22Rv1 (cell line): Measurements from ENCODE around the gene TUBGCP3.

Source experiments
- CTCF ChIP-seq: fragments of 450-650 bp; IDR thresholded peaks from 2 replicates; pipeline ENCODE4 v1.5.1; 2017; ENCODE audit warnings: mild to moderate bottlenecking
- ZFX ChIP-seq: fragments of 450-650 bp; IDR thresholded peaks from 2 replicates; pipeline ENCODE4 v1.6.1; 2017; ENCODE audit warnings: antibody characterized with exemption, borderline replicate concordance

GRCh38 chr13:112572366-112572765 lies 15.6 kb downstream of the TUBGCP3 start:
- TF ChIP-seq CTCF, result no peak
- TF ChIP-seq ZFX, result no peak
